HG03066 (cell line): ENCODE data around the gene ARL6IP4.

Experiments
- ATAC-seq: cut with Tn5 transposase; IDR thresholded peaks from one replicate; pipeline ENCODE4 v1.9.1; 2021; ENCODE audit warnings: low read depth; ENCODE audit not compliant: unreplicated experiment

Gene ARL6IP4

GRCh38 chr12:122989874-122990419 is 9.5 kb downstream of the ARL6IP4 start:
- no peak for ATAC-seq

GRCh38 chr12:122990561-122990960 is 10.1 kb downstream of the ARL6IP4 start:
- no peak for ATAC-seq

GRCh38 chr12:122990961-122991622 is 10.6 kb downstream of the ARL6IP4 start:
- no peak for ATAC-seq

GRCh38 chr12:122991623-122992275 is 11.3 kb downstream of the ARL6IP4 start:
- ATAC-seq = no peak

GRCh38 chr12:122992386-122992785 is 11.9 kb downstream of the ARL6IP4 start:
- no peak for ATAC-seq

- ATAC-seq = no peak
Observed at GRCh38 chr12:122994140-122994675, 13.7 kb downstream of the ARL6IP4 start.

GRCh38 chr12:122994781-122995502 is 14.5 kb downstream of the ARL6IP4 start:
- ATAC-seq = no peak

GRCh38 chr12:122995503-122996187 is 15.2 kb downstream of the ARL6IP4 start:
- no peak for ATAC-seq

GRCh38 chr12:122996188-122996601 is 15.7 kb downstream of the ARL6IP4 start:
- ATAC-seq = no peak

- no peak for ATAC-seq
Observed at GRCh38 chr12:122996621-122997342, 16.3 kb downstream of the ARL6IP4 start.

- no peak for ATAC-seq
Observed at GRCh38 chr12:122997343-122998250, 17.1 kb downstream of the ARL6IP4 start.

- ATAC-seq = no peak
Observed at GRCh38 chr12:122998316-122998715, 17.8 kb downstream of the ARL6IP4 start.

- no peak for ATAC-seq
Observed at GRCh38 chr12:122999196-122999946, 18.9 kb downstream of the ARL6IP4 start.

- ATAC-seq = no peak
Observed at GRCh38 chr12:122999986-123000420, 19.5 kb downstream of the ARL6IP4 start.

GRCh38 chr12:123000578-123000977 is 20.1 kb downstream of the ARL6IP4 start:
- no peak for ATAC-seq

- no peak for ATAC-seq
Observed at GRCh38 chr12:123001464-123001863, 21.0 kb downstream of the ARL6IP4 start.

- ATAC-seq = no peak
Observed at GRCh38 chr12:123003257-123003656, 22.8 kb downstream of the ARL6IP4 start.

GRCh38 chr12:123004287-123004686 is 23.8 kb downstream of the ARL6IP4 start:
- no peak for ATAC-seq
